NB4 (cell line): Measurements from ENCODE around the gene C2CD4D.
"Not testable (repeated sequence)": the region's sequence is repeated elsewhere in the genome, so short reads cannot be mapped to it uniquely, and the experiment has no call there.

ENCODE experiments used
- DNase-seq: peaks from one replicate; pipeline ENCODE4 v3.0.0; 2010; ENCODE audit warnings: low read depth
- H3K4me3 ChIP-seq: one replicate; pipeline ENCODE4 v1.5.1; 2011; ENCODE audit warnings: mild to moderate bottlenecking, low read depth, low read length, moderate library complexity
- MYC ChIP-seq: IDR thresholded peaks from 2 replicates; pipeline ENCODE4 v1.6.1; 2011; ENCODE audit warnings: low read depth, low read length
- POLR2A ChIP-seq: IDR thresholded peaks from 2 replicates; pipeline ENCODE4 v1.6.1; 2011; ENCODE audit warnings: mild to moderate bottlenecking; ENCODE audit not compliant: insufficient read length; ENCODE audit errors: extremely low read depth
- TF ChIP-seq, protein P1 (sequence below): IDR thresholded peaks from one replicate; pipeline ENCODE4 v1.5.1; 2012; ENCODE audit warnings: low read depth, low read length
- TF ChIP-seq, protein P2 (sequence below): IDR thresholded peaks from 2 replicates; pipeline ENCODE4 v1.6.1; 2011; ENCODE audit warnings: low read depth, low read length

The C2CD4D gene

GRCh38 chr1:151882466-151882865 is 42.8 kb upstream of the C2CD4D start:
- no peak overlapping the region for H3K4me3 ChIP-seq
- DNase-seq, result no peak
- TF ChIP-seq, protein P1, sequence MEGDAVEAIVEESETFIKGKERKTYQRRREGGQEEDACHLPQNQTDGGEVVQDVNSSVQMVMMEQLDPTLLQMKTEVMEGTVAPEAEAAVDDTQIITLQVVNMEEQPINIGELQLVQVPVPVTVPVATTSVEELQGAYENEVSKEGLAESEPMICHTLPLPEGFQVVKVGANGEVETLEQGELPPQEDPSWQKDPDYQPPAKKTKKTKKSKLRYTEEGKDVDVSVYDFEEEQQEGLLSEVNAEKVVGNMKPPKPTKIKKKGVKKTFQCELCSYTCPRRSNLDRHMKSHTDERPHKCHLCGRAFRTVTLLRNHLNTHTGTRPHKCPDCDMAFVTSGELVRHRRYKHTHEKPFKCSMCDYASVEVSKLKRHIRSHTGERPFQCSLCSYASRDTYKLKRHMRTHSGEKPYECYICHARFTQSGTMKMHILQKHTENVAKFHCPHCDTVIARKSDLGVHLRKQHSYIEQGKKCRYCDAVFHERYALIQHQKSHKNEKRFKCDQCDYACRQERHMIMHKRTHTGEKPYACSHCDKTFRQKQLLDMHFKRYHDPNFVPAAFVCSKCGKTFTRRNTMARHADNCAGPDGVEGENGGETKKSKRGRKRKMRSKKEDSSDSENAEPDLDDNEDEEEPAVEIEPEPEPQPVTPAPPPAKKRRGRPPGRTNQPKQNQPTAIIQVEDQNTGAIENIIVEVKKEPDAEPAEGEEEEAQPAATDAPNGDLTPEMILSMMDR, result no peak

- DNase-seq, result no peak
- TF ChIP-seq, protein P1, result no peak
- TF ChIP-seq, protein P2, sequence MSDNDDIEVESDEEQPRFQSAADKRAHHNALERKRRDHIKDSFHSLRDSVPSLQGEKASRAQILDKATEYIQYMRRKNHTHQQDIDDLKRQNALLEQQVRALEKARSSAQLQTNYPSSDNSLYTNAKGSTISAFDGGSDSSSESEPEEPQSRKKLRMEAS, result no peak
- no peak for TF ChIP-seq MYC
- no peak for TF ChIP-seq POLR2A
- H3K4me3 ChIP-seq, result no peak overlapping the region
Observed at GRCh38 chr1:151881479-151881878, 41.9 kb upstream of the C2CD4D start.

- TF ChIP-seq MYC (no peak), POLR2A (no peak)
- TF ChIP-seq, protein P2, result no peak
- TF ChIP-seq, protein P1, result no peak
- no peak for DNase-seq
- no peak overlapping the region for H3K4me3 ChIP-seq
Observed at GRCh38 chr1:151875419-151876097, 35.9 kb upstream of the C2CD4D start.

- TF ChIP-seq, protein P1, result peak; percentile 5
- peak; percentile 82 for DNase-seq
- not testable (repeated sequence) for H3K4me3 ChIP-seq
Observed at GRCh38 chr1:151872776-151873175, 33.2 kb upstream of the C2CD4D start.

- TF ChIP-seq, protein P1, result no peak
- TF ChIP-seq POLR2A, result no peak
- TF ChIP-seq, protein P2, result no peak
- TF ChIP-seq MYC, result no peak
- no peak for DNase-seq
- H3K4me3 ChIP-seq, result no peak overlapping the region
Observed at GRCh38 chr1:151871284-151872030, 31.8 kb upstream of the C2CD4D start.

DNA sequence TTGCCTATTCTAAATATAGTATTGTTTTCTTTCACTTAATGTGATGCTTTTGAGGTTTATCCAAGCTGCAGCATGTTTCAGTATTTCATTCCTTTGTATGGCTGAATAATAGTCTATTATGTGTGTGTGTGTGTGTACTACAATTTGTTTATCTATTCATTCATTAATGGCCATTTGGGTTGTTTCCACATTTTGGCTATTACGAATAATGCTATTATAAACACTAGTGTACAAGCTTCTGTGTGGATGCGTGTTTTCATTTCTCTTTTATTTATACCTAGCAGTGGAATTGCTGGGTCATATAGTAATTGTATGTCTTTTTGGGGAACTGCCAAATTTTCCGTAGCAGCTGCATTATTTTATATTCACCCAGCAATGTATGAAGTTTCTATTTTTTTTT is 28.9 kb upstream of the C2CD4D start:
- DNase-seq, result no peak
- H3K4me3 ChIP-seq, result no peak overlapping the region
- no peak for TF ChIP-seq MYC
- TF ChIP-seq, protein P2, result no peak
- no peak for TF ChIP-seq POLR2A
- TF ChIP-seq, protein P1, result no peak
